MCF 10A (cell line): Measurements from ENCODE around the gene RPTOR. TPM values are rescaled to one million over a fixed set of nuclear protein-coding genes. Genes with fewer than 3 reads are reported as not detected.

ENCODE experiments used
- BruUV-seq: library from RNA; stranded (reverse); fragments of 400-500 nt; replicated peaks from 2 replicates; lab custom pipeline; 2021; lab: Mats Ljungman, UMichigan
- CTCF ChIA-PET: fragments of 300-600 bp; sonication (Branson Sonifier 250); formaldehyde crosslinking; extraction: SDS; loops from one replicate; lab custom pipeline; 2021; ENCODE audit warnings: antibody characterized with exemption, inconsistent platforms; lab: Yijun Ruan, JAX
- POLR2A ChIA-PET: fragments of 300-600, 350-650 bp; sonication (Branson Sonifier 250); formaldehyde crosslinking; extraction: SDS; loops from one replicate; lab custom pipeline; 2020; ENCODE audit warnings: antibody characterized with exemption, inconsistent platforms; lab: Yijun Ruan, JAX
- DNase-seq: peaks from one replicate; pipeline ENCODE4 v3.0.0-alpha.2; 2018; ENCODE audit not compliant: unreplicated experiment
- H3K27ac Mint-ChIP-seq: one replicate; pipeline ENCODE4 v1.8.0; 2022; ENCODE audit warnings: mild to moderate bottlenecking, low read depth, mixed read lengths; ENCODE audit not compliant: unreplicated experiment
- H3K27me3 Mint-ChIP-seq: one replicate; pipeline ENCODE4 v1.8.0; 2022; ENCODE audit warnings: mixed read lengths; ENCODE audit not compliant: insufficient read depth, unreplicated experiment
- H3K36me3 Mint-ChIP-seq: one replicate; pipeline ENCODE4 v1.8.0; 2022; ENCODE audit warnings: mild to moderate bottlenecking, moderate library complexity, mixed read lengths; ENCODE audit not compliant: insufficient read depth, unreplicated experiment
- H3K4me1 Mint-ChIP-seq: one replicate; pipeline ENCODE4 v1.8.0; 2022; ENCODE audit warnings: mixed read lengths; ENCODE audit not compliant: insufficient read depth, unreplicated experiment
- H3K4me3 Mint-ChIP-seq: one replicate; pipeline ENCODE4 v1.8.0; 2022; ENCODE audit warnings: mild to moderate bottlenecking, moderate library complexity, mixed read lengths; ENCODE audit not compliant: unreplicated experiment
- H3K9me3 Mint-ChIP-seq: one replicate; pipeline ENCODE4 v1.8.0; 2022; ENCODE audit warnings: mixed read lengths; ENCODE audit not compliant: unreplicated experiment
- intact Hi-C: fragments of 100-400 bp; cut with micrococcal nuclease; formaldehyde crosslinking; loops from 2 replicates; pipeline ENCODE4 v1.14.1; 2022
- total RNA-seq: library from RNA; stranded (reverse); gene quantifications from 2 replicates; pipeline ENCODE4 v1.2.3, GENCODE V29; 2022
- TF ChIP-seq, protein P1 (sequence below): fragments of 200-600 bp; IDR thresholded peaks from one replicate; pipeline ENCODE4 v1.8.0; 2022; ENCODE audit warnings: antibody characterized with exemption, mild to moderate bottlenecking; ENCODE audit not compliant: unreplicated experiment

The RPTOR gene
- total RNA-seq, 1 experiment from 2014 or later, result 41.3 TPM

GRCh38 chr17:80851277-80851925, 306.8 kb downstream of the RPTOR start:
- peaks cover 3% of the 10 kb centered on the region for H3K36me3 Mint-ChIP-seq
- no peak overlapping the region for H3K4me3 Mint-ChIP-seq
- CTCF ChIA-PET, result interaction anchor here (0.7 to 0.9 kb wide), 2 partner anchors 18 to 24 kb away, joined by 3 to 4 read pairs; no protein-coding TSS in a partner anchor
- no TSS peak for BruUV-seq
- no peaks in the 10 kb centered on the region for H3K9me3 Mint-ChIP-seq
- peaks cover 19% of the 10 kb centered on the region for H3K4me1 Mint-ChIP-seq
- no peaks in the 10 kb centered on the region for H3K27me3 Mint-ChIP-seq
- TF ChIP-seq, protein P1, sequence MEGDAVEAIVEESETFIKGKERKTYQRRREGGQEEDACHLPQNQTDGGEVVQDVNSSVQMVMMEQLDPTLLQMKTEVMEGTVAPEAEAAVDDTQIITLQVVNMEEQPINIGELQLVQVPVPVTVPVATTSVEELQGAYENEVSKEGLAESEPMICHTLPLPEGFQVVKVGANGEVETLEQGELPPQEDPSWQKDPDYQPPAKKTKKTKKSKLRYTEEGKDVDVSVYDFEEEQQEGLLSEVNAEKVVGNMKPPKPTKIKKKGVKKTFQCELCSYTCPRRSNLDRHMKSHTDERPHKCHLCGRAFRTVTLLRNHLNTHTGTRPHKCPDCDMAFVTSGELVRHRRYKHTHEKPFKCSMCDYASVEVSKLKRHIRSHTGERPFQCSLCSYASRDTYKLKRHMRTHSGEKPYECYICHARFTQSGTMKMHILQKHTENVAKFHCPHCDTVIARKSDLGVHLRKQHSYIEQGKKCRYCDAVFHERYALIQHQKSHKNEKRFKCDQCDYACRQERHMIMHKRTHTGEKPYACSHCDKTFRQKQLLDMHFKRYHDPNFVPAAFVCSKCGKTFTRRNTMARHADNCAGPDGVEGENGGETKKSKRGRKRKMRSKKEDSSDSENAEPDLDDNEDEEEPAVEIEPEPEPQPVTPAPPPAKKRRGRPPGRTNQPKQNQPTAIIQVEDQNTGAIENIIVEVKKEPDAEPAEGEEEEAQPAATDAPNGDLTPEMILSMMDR, result no peak
- intact Hi-C loops, result no loop called here
- DNase-seq, result no peak
- no peak overlapping the region for H3K27ac Mint-ChIP-seq
- POLR2A ChIA-PET, result interaction anchor here (1.2 kb wide), 1 partner anchor 397 kb away, joined by 4 read pairs; no protein-coding TSS in a partner anchor

- DNase-seq, result no peak
- Mint-ChIP-seq H3K27me3 (no peaks in the 10 kb centered on the region), H3K9me3 (no peaks in the 10 kb centered on the region), H3K27ac (no peak overlapping the region), H3K4me3 (no peak overlapping the region), H3K4me1 (peaks cover 15% of the 10 kb centered on the region), H3K36me3 (no peaks in the 10 kb centered on the region)
- intact Hi-C loops, result no loop called here
- CTCF ChIA-PET, result interaction anchor here (0.7 kb wide), 1 partner anchor 14 kb away, joined by 3 read pairs; no protein-coding TSS in a partner anchor
- POLR2A ChIA-PET, result no interaction called here
- TF ChIP-seq, protein P1, result no peak
- no TSS peak for BruUV-seq
Measured at GRCh38 chr17:80852476-80853015, 307.9 kb downstream of the RPTOR start.

GRCh38 chr17:80853076-80853475, 308.4 kb downstream of the RPTOR start:
- Mint-ChIP-seq H3K36me3 (no peaks in the 10 kb centered on the region), H3K27ac (no peak overlapping the region)
- no TSS peak for BruUV-seq

DNA sequence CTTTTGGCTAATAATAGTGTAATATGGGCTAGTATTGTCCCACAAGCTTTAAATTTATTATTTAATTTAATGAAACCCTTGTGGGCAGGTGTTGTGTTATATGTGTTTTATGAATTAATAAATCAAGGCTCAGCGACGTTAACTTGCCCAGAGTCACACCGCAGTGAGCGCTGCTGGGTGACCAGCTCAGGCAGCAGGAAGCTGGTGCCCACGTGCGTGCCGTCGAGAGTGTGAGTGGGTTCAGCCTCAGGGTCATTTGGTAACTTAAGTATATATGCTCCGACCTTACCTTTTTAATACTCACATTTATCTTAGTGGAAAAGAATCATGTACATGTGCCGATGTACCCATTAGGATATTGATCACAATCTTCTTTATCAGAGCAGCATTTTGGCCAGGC, 309.6 kb downstream of the RPTOR start:
- Mint-ChIP-seq H3K27me3 (no peaks in the 10 kb centered on the region), H3K4me3 (no peak overlapping the region), H3K9me3 (no peaks in the 10 kb centered on the region), H3K27ac (no peak overlapping the region), H3K36me3 (no peaks in the 10 kb centered on the region), H3K4me1 (peaks cover 27% of the 10 kb centered on the region)
- BruUV-seq, result no TSS peak
- POLR2A ChIA-PET, result interaction anchor here (0.6 to 1.5 kb wide), 10 partner anchors 8 to 1110 kb away, joined by 3 to 5 read pairs (median 4); no protein-coding TSS in a partner anchor
- TF ChIP-seq, protein P1, result no peak
- no peak for DNase-seq
- intact Hi-C loops, result no loop called here
- CTCF ChIA-PET, result interaction anchor here (1.1 kb wide), 1 partner anchor 11 kb away, joined by 3 read pairs; no protein-coding TSS in a partner anchor

More at GRCh38 chr17:80853076-80853475, 308.4 kb downstream of the RPTOR start:
- CTCF ChIA-PET, result no interaction called here
- H3K4me3 Mint-ChIP-seq, result no peak overlapping the region
- intact Hi-C loops, result no loop called here
- no peak for DNase-seq
- TF ChIP-seq, protein P1, result no peak
- peaks cover 16% of the 10 kb centered on the region for H3K4me1 Mint-ChIP-seq
- no peaks in the 10 kb centered on the region for H3K9me3 Mint-ChIP-seq
- POLR2A ChIA-PET, result interaction anchor here (1.5 kb wide), 1 partner anchor 48 kb away, joined by 4 read pairs; no protein-coding TSS in a partner anchor
- H3K27me3 Mint-ChIP-seq, result no peaks in the 10 kb centered on the region
